ENCODE measurements around the gene CCDC78. TPM values are rescaled to one million over a fixed set of nuclear protein-coding genes. Genes with fewer than 3 reads are reported as not detected.
A peak's percentile ranks its signal among the peaks of the same experiment; 100 is the strongest.

The CCDC78 gene
- total and polyA plus RNA-seq, 2 of the 13 experiments (the other 11 are each of a cell fraction or from before 2014, with no cell fraction given): 0.53 to 1.5 TPM

DNA sequence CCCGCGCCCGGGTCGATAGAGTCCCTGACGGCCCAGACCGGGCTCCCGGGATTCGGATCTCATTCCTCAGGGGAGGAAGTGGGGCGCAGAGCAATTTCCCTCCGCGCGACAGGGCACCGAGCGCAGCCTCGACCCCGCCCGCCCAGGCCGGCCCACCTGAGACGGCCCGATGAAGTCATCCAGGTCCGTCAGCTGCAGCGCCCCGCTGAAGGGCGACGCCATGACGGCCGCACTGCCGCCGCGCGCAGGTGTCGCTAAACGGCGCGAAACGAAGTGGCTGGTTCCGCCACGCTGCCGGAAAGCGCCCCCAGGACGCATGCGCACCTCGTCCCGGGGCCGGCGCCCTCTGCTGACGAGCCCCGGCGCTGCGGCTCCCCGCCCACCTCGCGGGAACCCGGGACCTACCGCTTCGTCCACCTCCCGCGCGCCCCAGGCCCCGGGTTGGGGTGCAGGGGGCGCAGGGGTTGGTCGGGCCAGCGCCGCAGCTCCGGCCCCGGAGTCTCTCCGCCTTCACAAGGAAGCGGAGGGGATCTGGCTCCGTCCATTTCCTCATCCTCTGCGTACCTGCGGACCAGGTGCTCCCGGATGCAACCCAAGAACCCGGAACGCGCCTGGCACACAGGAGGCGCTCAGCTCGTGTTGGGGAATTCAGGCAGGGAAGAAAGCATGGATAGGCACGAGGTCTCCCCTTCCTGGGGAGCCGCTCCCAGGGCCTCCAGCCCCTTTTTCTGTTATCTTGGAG, 14.7 kb upstream of the CCDC78 start, which contains the start of gene CIAO3 (continued):
- TF ChIP-seq, protein P1, sequence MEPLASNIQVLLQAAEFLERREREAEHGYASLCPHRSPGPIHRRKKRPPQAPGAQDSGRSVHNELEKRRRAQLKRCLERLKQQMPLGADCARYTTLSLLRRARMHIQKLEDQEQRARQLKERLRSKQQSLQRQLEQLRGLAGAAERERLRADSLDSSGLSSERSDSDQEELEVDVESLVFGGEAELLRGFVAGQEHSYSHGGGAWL (CRISPR knock-in tag; IDR thresholded peaks at IDR 0.05): peak; percentile 43; the same call in 1 of the 2 replicates
- TF ChIP-seq ZNF33A (CRISPR knock-in tag; IDR thresholded peaks at IDR 0.05; ENCODE audit: borderline replicate concordance): no peak
- no peak for TF ChIP-seq SETDB1 (CRISPR knock-in tag; IDR thresholded peaks at IDR 0.05; ENCODE audit: borderline replicate concordance)
- TF ChIP-seq ZSCAN21 (CRISPR knock-in tag; IDR thresholded peaks at IDR 0.05; ENCODE audit: borderline replicate concordance): peak; percentile 78; the same call in 1 of the 2 replicates
- TF ChIP-seq SIN3B (IDR thresholded peaks at IDR 0.05; ENCODE audit: low read length): peak; percentile 72; the same call in 1 of the 2 replicates
- no peak for TF ChIP-seq CC2D1A (CRISPR knock-in tag; IDR thresholded peaks at IDR 0.05)
- peak; percentile 71 for TF ChIP-seq ZSCAN31 (CRISPR knock-in tag; IDR thresholded peaks at IDR 0.05; ENCODE audit: low read depth)
- TF ChIP-seq, protein P2, sequence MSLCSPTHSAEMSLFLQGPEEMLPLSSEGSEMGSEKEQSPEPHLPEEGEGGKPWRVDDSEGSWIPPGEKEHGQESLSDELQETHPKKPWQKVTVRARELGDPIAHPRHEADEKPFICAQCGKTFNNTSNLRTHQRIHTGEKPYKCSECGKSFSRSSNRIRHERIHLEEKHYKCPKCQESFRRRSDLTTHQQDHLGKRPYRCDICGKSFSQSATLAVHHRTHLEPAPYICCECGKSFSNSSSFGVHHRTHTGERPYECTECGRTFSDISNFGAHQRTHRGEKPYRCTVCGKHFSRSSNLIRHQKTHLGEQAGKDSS (CRISPR knock-in tag; IDR thresholded peaks at IDR 0.05; ENCODE audit: borderline replicate concordance, low read depth): peak; percentile 92
- TF ChIP-seq, protein P3, sequence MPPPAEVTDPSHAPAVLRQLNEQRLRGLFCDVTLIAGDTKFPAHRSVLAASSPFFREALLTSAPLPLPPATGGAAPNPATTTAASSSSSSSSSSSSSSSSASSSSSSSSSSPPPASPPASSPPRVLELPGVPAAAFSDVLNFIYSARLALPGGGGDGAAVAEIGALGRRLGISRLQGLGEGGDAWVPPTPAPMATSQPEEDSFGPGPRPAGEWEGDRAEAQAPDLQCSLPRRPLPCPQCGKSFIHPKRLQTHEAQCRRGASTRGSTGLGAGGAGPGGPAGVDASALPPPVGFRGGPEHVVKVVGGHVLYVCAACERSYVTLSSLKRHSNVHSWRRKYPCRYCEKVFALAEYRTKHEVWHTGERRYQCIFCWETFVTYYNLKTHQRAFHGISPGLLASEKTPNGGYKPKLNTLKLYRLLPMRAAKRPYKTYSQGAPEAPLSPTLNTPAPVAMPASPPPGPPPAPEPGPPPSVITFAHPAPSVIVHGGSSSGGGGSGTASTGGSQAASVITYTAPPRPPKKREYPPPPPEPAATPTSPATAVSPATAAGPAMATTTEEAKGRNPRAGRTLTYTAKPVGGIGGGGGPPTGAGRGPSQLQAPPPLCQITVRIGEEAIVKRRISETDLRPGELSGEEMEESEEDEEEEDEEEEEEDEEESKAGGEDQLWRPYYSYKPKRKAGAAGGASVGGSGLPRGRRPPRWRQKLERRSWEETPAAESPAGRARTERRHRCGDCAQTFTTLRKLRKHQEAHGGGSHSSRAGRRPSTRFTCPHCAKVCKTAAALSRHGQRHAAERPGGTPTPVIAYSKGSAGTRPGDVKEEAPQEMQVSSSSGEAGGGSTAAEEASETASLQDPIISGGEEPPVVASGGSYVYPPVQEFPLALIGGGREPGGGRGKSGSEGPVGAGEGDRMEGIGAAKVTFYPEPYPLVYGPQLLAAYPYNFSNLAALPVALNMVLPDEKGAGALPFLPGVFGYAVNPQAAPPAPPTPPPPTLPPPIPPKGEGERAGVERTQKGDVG (CRISPR knock-in tag; IDR thresholded peaks at IDR 0.05; ENCODE audit: borderline replicate concordance): no peak
- TF ChIP-seq GATAD2A (CRISPR knock-in tag; IDR thresholded peaks at IDR 0.05): peak; percentile 21; the same call in 1 of the 2 replicates
- TF ChIP-seq, protein P4, sequence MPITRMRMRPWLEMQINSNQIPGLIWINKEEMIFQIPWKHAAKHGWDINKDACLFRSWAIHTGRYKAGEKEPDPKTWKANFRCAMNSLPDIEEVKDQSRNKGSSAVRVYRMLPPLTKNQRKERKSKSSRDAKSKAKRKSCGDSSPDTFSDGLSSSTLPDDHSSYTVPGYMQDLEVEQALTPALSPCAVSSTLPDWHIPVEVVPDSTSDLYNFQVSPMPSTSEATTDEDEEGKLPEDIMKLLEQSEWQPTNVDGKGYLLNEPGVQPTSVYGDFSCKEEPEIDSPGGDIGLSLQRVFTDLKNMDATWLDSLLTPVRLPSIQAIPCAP (CRISPR knock-in tag; IDR thresholded peaks at IDR 0.05; ENCODE audit: low read depth): no peak
- no peak for TF ChIP-seq FLYWCH1 (CRISPR knock-in tag; IDR thresholded peaks at IDR 0.05)
- no peak for TF ChIP-seq SNAI1 (CRISPR knock-in tag; IDR thresholded peaks at IDR 0.05; ENCODE audit: borderline replicate concordance)
- TF ChIP-seq, protein P5, sequence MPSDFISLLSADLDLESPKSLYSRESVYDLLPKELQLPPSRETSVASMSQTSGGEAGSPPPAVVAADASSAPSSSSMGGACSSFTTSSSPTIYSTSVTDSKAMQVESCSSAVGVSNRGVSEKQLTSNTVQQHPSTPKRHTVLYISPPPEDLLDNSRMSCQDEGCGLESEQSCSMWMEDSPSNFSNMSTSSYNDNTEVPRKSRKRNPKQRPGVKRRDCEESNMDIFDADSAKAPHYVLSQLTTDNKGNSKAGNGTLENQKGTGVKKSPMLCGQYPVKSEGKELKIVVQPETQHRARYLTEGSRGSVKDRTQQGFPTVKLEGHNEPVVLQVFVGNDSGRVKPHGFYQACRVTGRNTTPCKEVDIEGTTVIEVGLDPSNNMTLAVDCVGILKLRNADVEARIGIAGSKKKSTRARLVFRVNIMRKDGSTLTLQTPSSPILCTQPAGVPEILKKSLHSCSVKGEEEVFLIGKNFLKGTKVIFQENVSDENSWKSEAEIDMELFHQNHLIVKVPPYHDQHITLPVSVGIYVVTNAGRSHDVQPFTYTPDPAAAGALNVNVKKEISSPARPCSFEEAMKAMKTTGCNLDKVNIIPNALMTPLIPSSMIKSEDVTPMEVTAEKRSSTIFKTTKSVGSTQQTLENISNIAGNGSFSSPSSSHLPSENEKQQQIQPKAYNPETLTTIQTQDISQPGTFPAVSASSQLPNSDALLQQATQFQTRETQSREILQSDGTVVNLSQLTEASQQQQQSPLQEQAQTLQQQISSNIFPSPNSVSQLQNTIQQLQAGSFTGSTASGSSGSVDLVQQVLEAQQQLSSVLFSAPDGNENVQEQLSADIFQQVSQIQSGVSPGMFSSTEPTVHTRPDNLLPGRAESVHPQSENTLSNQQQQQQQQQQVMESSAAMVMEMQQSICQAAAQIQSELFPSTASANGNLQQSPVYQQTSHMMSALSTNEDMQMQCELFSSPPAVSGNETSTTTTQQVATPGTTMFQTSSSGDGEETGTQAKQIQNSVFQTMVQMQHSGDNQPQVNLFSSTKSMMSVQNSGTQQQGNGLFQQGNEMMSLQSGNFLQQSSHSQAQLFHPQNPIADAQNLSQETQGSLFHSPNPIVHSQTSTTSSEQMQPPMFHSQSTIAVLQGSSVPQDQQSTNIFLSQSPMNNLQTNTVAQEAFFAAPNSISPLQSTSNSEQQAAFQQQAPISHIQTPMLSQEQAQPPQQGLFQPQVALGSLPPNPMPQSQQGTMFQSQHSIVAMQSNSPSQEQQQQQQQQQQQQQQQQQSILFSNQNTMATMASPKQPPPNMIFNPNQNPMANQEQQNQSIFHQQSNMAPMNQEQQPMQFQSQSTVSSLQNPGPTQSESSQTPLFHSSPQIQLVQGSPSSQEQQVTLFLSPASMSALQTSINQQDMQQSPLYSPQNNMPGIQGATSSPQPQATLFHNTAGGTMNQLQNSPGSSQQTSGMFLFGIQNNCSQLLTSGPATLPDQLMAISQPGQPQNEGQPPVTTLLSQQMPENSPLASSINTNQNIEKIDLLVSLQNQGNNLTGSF (CRISPR knock-in tag; IDR thresholded peaks at IDR 0.05): peak; percentile 34; the same call in 1 of the 2 replicates
- peak; percentile 58; the same call in 1 of the 2 replicates for TF ChIP-seq ZNF670 (CRISPR knock-in tag; IDR thresholded peaks at IDR 0.05; ENCODE audit: borderline replicate concordance)
- TF ChIP-seq, protein P6, sequence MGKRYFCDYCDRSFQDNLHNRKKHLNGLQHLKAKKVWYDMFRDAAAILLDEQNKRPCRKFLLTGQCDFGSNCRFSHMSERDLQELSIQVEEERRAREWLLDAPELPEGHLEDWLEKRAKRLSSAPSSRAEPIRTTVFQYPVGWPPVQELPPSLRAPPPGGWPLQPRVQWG (CRISPR knock-in tag; IDR thresholded peaks at IDR 0.05; ENCODE audit: borderline replicate concordance, low read depth): no peak
